Choroid plexus epithelial cell (primary cell): Measurements from ENCODE around the gene BTBD7.

Experiments used
- DNase-seq: peaks from one replicate; pipeline ENCODE4 v3.0.0-alpha.2; 2010; ENCODE audit warnings: low read depth
- H3K4me3 ChIP-seq: 2 replicates; pipeline ENCODE4 v1.5.1; 2011; ENCODE audit warnings: low read depth, mild to moderate bottlenecking, control low read depth, low read length, moderate library complexity
- TF ChIP-seq, protein P1 (sequence below): conservative IDR thresholded peaks from 2 replicates; pipeline ENCODE4 v1.5.1; 2011; ENCODE audit warnings: low read depth, mild to moderate bottlenecking, control low read depth, inconsistent platforms, low read length, moderate library complexity

The BTBD7 gene

DNA sequence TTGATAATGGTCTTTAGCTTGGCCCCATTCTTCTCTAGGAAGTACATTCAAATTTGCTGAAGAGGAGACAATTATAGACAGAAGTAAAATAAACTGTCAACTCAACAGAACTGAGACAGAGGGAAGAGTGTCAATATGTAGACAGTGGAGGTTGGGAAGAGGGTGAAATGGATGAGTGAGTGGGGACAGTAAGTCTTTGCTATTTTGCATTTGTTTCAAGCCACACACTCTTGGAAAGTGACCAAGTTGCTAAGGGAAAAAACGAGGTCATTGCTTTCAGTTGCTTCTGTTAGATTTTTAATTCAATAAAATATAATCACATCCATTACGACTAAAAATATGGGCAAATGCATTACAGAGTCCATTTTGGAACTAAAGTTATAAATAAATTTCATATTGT is 47.8 kb downstream of the BTBD7 start:
- TF ChIP-seq, protein P1, sequence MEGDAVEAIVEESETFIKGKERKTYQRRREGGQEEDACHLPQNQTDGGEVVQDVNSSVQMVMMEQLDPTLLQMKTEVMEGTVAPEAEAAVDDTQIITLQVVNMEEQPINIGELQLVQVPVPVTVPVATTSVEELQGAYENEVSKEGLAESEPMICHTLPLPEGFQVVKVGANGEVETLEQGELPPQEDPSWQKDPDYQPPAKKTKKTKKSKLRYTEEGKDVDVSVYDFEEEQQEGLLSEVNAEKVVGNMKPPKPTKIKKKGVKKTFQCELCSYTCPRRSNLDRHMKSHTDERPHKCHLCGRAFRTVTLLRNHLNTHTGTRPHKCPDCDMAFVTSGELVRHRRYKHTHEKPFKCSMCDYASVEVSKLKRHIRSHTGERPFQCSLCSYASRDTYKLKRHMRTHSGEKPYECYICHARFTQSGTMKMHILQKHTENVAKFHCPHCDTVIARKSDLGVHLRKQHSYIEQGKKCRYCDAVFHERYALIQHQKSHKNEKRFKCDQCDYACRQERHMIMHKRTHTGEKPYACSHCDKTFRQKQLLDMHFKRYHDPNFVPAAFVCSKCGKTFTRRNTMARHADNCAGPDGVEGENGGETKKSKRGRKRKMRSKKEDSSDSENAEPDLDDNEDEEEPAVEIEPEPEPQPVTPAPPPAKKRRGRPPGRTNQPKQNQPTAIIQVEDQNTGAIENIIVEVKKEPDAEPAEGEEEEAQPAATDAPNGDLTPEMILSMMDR, result no peak
- H3K4me3 ChIP-seq, result no peak overlapping the region
- DNase-seq, result peak; percentile 68

DNA sequence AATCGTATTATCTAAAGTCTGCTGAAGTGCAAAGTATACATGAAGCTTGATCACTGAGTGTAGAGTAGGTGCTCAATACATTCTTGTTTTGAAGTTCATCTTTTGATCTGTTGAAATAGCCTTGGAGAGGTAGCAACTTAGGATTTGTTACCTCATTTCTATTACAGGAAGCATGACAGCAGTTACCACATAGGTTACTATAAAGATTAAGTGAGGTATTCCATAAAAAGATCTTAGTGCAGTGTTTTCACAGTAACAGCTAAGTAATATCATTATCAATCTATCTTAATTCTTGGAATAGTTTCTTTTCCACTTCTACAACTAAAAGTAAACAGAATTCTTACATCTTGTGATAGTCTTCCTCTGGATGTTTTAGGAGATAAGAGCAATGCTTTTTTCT is 50.9 kb downstream of the BTBD7 start:
- DNase-seq, result peak; percentile 51
- no peak overlapping the region for H3K4me3 ChIP-seq
- TF ChIP-seq, protein P1, result no peak

DNA sequence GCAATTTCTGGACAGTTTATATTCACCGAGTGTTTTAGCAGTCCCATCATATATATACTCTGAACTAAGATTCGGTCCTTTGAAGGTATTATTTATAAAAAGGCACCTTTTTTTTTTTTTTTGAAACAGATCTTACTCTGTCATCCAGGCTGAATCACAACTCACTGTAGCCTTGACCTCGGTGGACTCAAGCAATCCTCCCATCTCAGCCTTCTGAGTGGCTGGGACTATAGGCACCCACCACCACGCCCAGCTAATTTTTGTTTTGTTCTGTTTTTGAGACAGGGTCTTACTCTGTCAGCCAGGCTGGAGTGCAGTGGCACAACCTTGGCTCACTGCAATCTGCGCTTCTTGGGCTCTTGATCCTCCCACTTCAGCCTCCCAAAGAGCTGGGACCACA is 52.1 kb downstream of the BTBD7 start:
- H3K4me3 ChIP-seq, result no peak overlapping the region
- DNase-seq, result no peak
- TF ChIP-seq, protein P1, result no peak

DNA sequence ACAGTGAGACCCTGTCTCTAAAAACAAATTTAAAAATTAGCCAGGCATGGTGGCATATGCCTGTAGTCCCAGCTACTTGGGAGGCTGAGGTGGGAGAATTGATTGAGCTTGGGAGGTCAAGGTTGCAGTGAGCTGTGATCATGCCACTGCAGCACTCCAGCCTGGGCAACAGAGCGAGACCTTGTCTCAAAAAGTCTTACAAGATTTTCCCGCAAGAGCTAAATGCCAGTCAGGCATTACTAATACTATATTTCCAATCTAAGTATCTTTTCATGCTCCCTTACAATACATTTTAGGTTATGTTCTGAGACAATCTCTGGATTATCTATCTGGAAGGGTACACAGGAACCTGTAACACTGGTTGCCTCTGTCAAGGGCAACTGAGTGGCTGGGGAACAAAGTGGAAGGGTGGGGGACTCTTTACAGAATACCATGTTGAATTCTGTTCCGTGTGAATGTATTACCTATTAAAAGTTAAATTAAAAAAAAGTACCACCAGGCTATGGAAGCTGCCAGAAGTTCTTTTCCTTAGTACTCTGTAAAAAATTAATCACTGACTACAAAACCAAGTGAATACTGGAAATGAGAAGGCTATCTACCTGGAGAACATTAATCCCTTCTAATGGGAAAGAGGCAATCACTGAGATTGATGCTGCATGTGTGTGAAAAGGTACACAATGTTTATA is 56.7 kb downstream of the BTBD7 start:
- H3K4me3 ChIP-seq, result no peak overlapping the region
- TF ChIP-seq, protein P1, result no peak
- no peak for DNase-seq

DNA sequence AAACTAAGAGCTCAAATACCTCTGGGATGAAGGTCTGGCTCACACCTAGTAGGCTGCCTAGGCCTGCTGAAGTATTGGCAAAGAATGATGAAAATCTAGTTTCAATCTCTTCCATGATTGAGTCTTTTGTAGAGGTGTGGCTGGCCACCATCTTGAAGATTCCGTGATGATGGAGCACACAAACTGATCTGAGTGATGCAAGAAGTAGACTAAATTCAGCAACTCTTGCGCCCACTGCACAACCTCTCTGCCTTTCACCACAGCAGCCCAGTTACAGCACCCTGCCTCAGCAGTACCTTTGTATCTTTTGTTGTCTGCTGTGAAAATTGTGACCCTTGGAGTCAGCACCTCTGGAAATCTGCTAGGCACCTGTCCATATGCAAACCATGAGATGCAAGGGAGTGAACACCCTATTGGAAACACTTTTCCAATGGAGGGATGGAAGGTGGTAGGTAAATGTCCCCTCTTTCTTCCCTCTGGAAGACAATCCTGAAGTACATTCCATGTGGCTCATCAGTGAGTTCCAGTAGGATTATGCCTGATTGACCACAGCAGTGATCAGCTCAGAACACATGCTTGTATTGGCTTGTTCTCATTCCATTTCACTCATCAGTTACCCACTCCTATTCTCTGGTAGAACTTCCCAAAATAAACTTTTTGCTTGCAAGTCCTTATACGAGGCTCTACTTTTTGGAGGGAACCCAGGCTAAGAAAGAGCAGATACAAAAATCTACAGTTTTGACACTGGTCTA is 58.6 kb downstream of the BTBD7 start:
- H3K4me3 ChIP-seq, result no peak overlapping the region
- no peak for DNase-seq
- TF ChIP-seq, protein P1, result no peak

DNA sequence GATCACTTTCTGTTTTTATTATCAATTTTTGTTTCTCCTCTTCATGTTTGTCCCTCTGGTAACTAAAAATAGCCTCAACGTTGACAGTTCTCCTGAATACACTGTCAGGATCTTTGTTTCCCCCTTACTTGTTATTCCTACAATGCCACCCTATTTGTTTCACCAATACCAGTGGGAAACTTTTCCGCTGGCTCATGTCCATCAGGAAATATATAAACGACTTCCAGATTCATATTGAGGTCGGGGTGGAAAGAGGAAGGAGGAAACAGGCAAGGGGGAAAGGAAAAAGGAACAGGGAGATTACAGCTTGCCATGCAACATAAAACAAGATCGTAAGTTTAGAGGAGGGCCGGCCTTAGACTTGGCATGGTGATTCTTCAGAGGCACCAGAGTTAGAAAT is 61.7 kb downstream of the BTBD7 start:
- no peak overlapping the region for H3K4me3 ChIP-seq
- TF ChIP-seq, protein P1, result no peak
- DNase-seq, result no peak
